Peyer's patch (tissue), 4 donors: ENCODE results near the gene WDR48. TPM values are rescaled to one million over a fixed set of nuclear protein-coding genes. Genes with fewer than 3 reads are reported as not detected.

Experiments used
- DNase-seq, 3 donors: peaks; one replicate each; pipeline ENCODE4 v3.0.0-alpha.2; 2017 to 2019
- H3K27ac ChIP-seq, 4 donors: fragments of 200-600 bp; sonication (generic); one replicate each; pipeline ENCODE4 v1.5.1; 2016 to 2019
- H3K27me3 ChIP-seq, 2 donors: fragments of 200-600 bp; sonication (generic); one replicate each; pipeline ENCODE4 v1.5.1; 2019
- H3K36me3 ChIP-seq, 3 donors: fragments of 200-600 bp; sonication (generic); one replicate each; pipeline ENCODE4 v1.5.1; 2016 to 2019
- H3K4me1 ChIP-seq, 4 donors: fragments of 200-600 bp; sonication (generic); one replicate each; pipeline ENCODE4 v1.5.1; 2016 to 2019
- H3K4me3 ChIP-seq, 4 donors: fragments of 200-600 bp; sonication (generic); 1 replicate in 3 of 4; 2 replicates in 1 of 4; pipeline ENCODE4 v1.5.1; 2016 to 2019; ENCODE audit warnings: mild to moderate bottlenecking in 1 of 4
- H3K9me3 ChIP-seq, 4 donors: fragments of 200-600 bp; sonication (generic); one replicate each; pipeline ENCODE4 v1.5.1; 2016 to 2019; ENCODE audit warnings: mild to moderate bottlenecking in 1 of 4
- POLR2A ChIP-seq, 2 donors: fragments of 450-650 bp; IDR thresholded peaks; one replicate each; pipeline ENCODE4 v1.5.1; 2017; ENCODE audit warnings: antibody characterized with exemption in 2 of 2, mild to moderate bottlenecking in 2 of 2, moderate library complexity in 2 of 2
- total RNA-seq, 4 donors: library from RNA; depleted of rRNA; stranded (reverse); fragments of >200 nt; gene quantifications; one replicate each; pipeline ENCODE4 v1.1.0, GENCODE V29; 2016
- TF ChIP-seq, protein P1 (sequence below), 6 experiments: fragments of 450-650 bp in 4 of 6; fragments of 200-600 bp in 2 of 6; sonication (generic) in 1 of 6; IDR thresholded peaks; one replicate each; pipeline ENCODE4 v1.5.1; 2017 to 2019; ENCODE audit warnings: antibody characterized with exemption in 6 of 6, mild to moderate bottlenecking in 3 of 6, moderate library complexity in 1 of 6

Gene WDR48
- total RNA-seq, 4 donors from 2014 or later, result 24.2 to 35.5 (median 31.2) TPM

DNA sequence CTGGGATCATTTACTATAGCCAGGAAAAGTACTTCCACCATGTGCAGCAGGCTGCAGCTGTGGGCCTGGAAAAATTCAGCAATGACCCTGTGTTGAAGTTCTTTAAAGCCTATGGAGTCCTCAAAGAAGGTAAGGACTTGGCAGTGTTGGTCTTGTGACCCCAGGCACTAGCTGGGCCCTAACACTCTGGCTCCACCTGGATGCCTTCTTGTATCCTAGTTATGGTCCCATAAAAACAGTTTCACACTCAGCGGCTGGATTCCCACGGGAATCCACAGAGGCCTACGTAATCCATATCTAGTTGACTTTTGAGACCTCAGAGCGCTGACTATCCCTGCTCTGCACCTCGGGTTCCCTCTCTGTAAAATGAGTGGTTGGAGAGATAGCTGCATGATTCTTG, 57.3 kb downstream of the WDR48 start:
- no peaks in the 10 kb centered on the region for H3K36me3 ChIP-seq
- peak overlapping the region in 1 of 4 donors; percentile 58 for H3K27ac ChIP-seq
- H3K9me3 ChIP-seq, result no peaks in the 10 kb centered on the region
- H3K4me1 ChIP-seq, result peaks cover 2 to 29% (median 10%) of the 10 kb centered on the region in 4 donors
- no peak for TF ChIP-seq POLR2A (IDR thresholded peaks at IDR 0.05)
- TF ChIP-seq, protein P1, sequence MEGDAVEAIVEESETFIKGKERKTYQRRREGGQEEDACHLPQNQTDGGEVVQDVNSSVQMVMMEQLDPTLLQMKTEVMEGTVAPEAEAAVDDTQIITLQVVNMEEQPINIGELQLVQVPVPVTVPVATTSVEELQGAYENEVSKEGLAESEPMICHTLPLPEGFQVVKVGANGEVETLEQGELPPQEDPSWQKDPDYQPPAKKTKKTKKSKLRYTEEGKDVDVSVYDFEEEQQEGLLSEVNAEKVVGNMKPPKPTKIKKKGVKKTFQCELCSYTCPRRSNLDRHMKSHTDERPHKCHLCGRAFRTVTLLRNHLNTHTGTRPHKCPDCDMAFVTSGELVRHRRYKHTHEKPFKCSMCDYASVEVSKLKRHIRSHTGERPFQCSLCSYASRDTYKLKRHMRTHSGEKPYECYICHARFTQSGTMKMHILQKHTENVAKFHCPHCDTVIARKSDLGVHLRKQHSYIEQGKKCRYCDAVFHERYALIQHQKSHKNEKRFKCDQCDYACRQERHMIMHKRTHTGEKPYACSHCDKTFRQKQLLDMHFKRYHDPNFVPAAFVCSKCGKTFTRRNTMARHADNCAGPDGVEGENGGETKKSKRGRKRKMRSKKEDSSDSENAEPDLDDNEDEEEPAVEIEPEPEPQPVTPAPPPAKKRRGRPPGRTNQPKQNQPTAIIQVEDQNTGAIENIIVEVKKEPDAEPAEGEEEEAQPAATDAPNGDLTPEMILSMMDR (IDR thresholded peaks at IDR 0.05), result no peak
- no peaks in the 10 kb centered on the region for H3K27me3 ChIP-seq
- no peak overlapping the region for H3K4me3 ChIP-seq
- peak in 1 of 3 donors; percentile 14 for DNase-seq

DNA sequence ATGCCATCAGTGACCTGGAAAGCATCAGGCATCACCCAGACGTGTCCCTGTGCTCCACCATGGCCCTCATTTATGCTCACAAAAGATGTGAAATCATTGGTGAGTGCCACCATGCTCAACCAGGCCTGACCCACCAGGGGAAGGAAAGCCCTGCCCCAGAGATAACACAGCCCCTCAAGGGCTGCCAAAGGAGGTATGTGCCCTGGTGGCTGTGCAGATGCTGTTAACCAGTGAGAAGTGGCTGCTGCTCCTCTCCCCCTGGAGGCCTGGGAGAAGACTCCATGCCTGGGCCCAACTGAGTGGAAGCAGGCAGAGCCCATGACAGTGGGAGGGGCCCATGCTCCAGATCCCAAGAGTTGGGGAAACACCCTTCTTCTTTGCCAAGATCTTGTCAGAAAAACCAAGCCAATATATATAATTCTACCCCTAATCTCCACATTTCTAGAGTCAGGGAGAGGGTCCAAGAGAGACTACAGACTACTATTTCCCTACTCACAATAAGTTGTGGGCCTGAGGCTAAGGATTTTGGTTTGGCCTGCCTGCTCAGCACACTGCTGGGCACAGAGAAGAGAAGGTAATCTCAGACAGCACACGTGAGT, 58.3 kb downstream of the WDR48 start:
- H3K27ac ChIP-seq, result no peak overlapping the region
- TF ChIP-seq POLR2A (IDR thresholded peaks at IDR 0.05), result no peak
- TF ChIP-seq, protein P1 (IDR thresholded peaks at IDR 0.05), result no peak
- peak in 1 of 3 donors; percentile 36 for DNase-seq
- H3K36me3 ChIP-seq, result no peaks in the 10 kb centered on the region
- H3K9me3 ChIP-seq, result no peaks in the 10 kb centered on the region
- no peak overlapping the region for H3K4me3 ChIP-seq
- H3K4me1 ChIP-seq, result peaks cover 2 to 20% (median 10%) of the 10 kb centered on the region in 4 donors
- no peaks in the 10 kb centered on the region for H3K27me3 ChIP-seq

DNA sequence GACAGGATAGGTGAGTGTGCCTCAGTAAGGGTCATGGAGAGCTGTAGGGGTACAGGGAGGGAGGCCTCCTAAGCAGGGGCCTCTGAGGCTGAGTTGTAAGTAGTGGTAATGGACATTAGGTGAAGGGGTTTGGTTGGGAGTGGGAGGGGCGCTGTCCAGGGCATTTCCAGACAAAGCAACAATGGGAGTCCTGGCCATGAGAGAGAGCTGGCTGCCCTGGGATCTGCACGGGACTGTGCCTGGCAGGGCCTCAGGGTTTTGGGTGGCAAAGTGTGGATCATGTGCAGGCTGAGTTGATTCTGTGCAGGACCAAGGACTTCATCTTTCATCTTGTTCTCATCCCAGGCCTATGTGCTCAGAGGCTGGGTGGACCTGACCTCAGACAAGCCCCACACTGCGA, 60.3 kb downstream of the WDR48 start:
- H3K27me3 ChIP-seq, result no peaks in the 10 kb centered on the region
- peak in 1 of 3 donors; percentile 24 for DNase-seq
- H3K9me3 ChIP-seq, result no peaks in the 10 kb centered on the region
- no peaks in the 10 kb centered on the region for H3K36me3 ChIP-seq
- peaks cover 0 to 10% (median 4%) of the 10 kb centered on the region in 4 donors for H3K4me1 ChIP-seq
- no peak overlapping the region for H3K27ac ChIP-seq
- H3K4me3 ChIP-seq, result no peak overlapping the region
- TF ChIP-seq, protein P1 (IDR thresholded peaks at IDR 0.05), result no peak
- TF ChIP-seq POLR2A (IDR thresholded peaks at IDR 0.05), result no peak

DNA sequence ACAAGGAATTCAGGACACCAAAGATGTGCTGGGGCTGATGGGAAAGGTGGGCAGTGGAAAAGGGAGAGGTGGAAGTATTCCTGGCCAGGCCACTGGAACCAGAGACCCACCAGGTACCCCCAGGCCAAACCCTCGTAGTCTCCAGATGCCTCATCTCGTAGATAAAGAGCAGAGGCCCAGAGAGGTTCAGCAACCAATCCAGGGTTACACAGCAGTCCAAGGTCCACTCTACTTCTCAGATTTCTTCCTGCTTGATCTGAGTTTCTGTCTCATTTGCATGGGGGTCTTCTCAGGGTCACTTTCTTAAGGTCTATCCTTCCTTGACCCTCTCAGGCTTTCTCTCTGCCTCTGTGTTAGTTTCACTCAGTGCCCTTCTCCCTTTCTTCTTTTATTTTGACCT, 60.7 kb downstream of the WDR48 start:
- Histone ChIP-seq H3K9me3 (no peaks in the 10 kb centered on the region), H3K4me1 (peaks cover 0 to 10% (median 4%) of the 10 kb centered on the region in 4 donors), H3K36me3 (no peaks in the 10 kb centered on the region), H3K27me3 (no peaks in the 10 kb centered on the region), H3K27ac (no peak overlapping the region), H3K4me3 (no peak overlapping the region)
- no peak for DNase-seq
- TF ChIP-seq POLR2A (IDR thresholded peaks at IDR 0.05), result no peak
- TF ChIP-seq, protein P1 (IDR thresholded peaks at IDR 0.05), result no peak

DNA sequence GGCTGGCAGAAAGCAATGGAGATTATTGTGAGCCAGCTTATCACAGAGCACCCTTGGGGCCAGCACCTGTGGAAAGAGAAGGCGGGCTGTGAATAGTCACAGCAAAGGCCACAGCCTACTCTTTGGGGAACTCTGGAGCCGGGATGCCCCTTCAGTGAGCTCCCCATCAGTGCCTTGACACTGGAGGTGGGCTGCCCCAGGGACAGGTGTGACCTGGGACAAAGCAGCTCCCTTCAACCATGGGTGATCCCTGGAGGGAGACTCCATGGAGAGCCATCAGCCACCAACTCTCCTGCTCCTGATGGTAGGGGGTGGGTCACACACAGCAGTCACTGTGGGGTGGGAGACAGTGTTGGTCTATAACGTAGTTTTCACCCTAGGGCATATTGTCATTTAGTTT, 61.5 kb downstream of the WDR48 start:
- H3K27ac ChIP-seq, result no peak overlapping the region
- peak in 1 of 3 donors; percentile 6 for DNase-seq
- no peak overlapping the region for H3K4me3 ChIP-seq
- H3K36me3 ChIP-seq, result no peaks in the 10 kb centered on the region
- no peaks in the 10 kb centered on the region for H3K27me3 ChIP-seq
- H3K9me3 ChIP-seq, result no peaks in the 10 kb centered on the region
- peaks cover 0 to 6% (median 2%) of the 10 kb centered on the region in 4 donors for H3K4me1 ChIP-seq
- TF ChIP-seq POLR2A (IDR thresholded peaks at IDR 0.05), result no peak
- TF ChIP-seq, protein P1 (IDR thresholded peaks at IDR 0.05), result no peak
